ENCODE measurements around the gene ATP5F1D.

ATP5F1D gene

GRCh38 chr19:1220976-1221903 lies 20.3 kb upstream of the ATP5F1D start:
- H3K4me3 ChIP-seq (ENCODE audit: low read depth, low read length) = no peak overlapping the region

- H3K4me3 ChIP-seq (ENCODE audit: low read depth, low read length) = no peak overlapping the region
Measured at GRCh38 chr19:1221904-1222255, 19.7 kb upstream of the ATP5F1D start.

- H3K4me3 ChIP-seq (ENCODE audit: low read depth, low read length) = no peak overlapping the region
Measured at GRCh38 chr19:1222394-1222793, 19.2 kb upstream of the ATP5F1D start.

- H3K4me3 ChIP-seq (ENCODE audit: low read depth, low read length) = no peak overlapping the region
Measured at GRCh38 chr19:1223018-1223855, 18.3 kb upstream of the ATP5F1D start.

GRCh38 chr19:1224047-1224825 lies 17.3 kb upstream of the ATP5F1D start:
- H3K4me3 ChIP-seq (ENCODE audit: low read depth, low read length) = no peak overlapping the region

- no peak overlapping the region for H3K4me3 ChIP-seq (ENCODE audit: low read depth, low read length)
Measured at GRCh38 chr19:1224847-1225246, 16.7 kb upstream of the ATP5F1D start.

GRCh38 chr19:1225440-1226226 lies 15.9 kb upstream of the ATP5F1D start:
- no peak overlapping the region for H3K4me3 ChIP-seq (ENCODE audit: low read depth, low read length)

GRCh38 chr19:1226227-1226518 lies 15.4 kb upstream of the ATP5F1D start:
- no peak overlapping the region for H3K4me3 ChIP-seq (ENCODE audit: low read depth, low read length)

GRCh38 chr19:1226522-1227303 lies 14.8 kb upstream of the ATP5F1D start:
- no peak overlapping the region for H3K4me3 ChIP-seq (ENCODE audit: low read depth, low read length)

GRCh38 chr19:1227304-1228054 lies 14.1 kb upstream of the ATP5F1D start:
- no peak overlapping the region for H3K4me3 ChIP-seq (ENCODE audit: low read depth, low read length)

- H3K4me3 ChIP-seq (ENCODE audit: low read depth, low read length) = no peak overlapping the region
Measured at GRCh38 chr19:1228161-1228957, 13.2 kb upstream of the ATP5F1D start.

GRCh38 chr19:1229056-1229923 lies 12.3 kb upstream of the ATP5F1D start:
- no peak overlapping the region for H3K4me3 ChIP-seq (ENCODE audit: low read depth, low read length)

- no peak overlapping the region for H3K4me3 ChIP-seq (ENCODE audit: low read depth, low read length)
Measured at GRCh38 chr19:1229924-1230782, 11.4 kb upstream of the ATP5F1D start.

GRCh38 chr19:1230783-1231489 lies 10.6 kb upstream of the ATP5F1D start:
- no peak overlapping the region for H3K4me3 ChIP-seq (ENCODE audit: low read depth, low read length)

GRCh38 chr19:1231729-1232637 lies 9.6 kb upstream of the ATP5F1D start:
- H3K4me3 ChIP-seq (ENCODE audit: low read depth, low read length) = no peak overlapping the region

Measured in iPS-11a (cell line).